ENCODE measurements around the gene FAM171A1. TPM values are rescaled to one million over a fixed set of nuclear protein-coding genes. Genes with fewer than 3 reads are reported as not detected.

FAM171A1 gene
- total RNA-seq, 2 donors from 2014 or later: 16.3 to 24.2 TPM

DNA sequence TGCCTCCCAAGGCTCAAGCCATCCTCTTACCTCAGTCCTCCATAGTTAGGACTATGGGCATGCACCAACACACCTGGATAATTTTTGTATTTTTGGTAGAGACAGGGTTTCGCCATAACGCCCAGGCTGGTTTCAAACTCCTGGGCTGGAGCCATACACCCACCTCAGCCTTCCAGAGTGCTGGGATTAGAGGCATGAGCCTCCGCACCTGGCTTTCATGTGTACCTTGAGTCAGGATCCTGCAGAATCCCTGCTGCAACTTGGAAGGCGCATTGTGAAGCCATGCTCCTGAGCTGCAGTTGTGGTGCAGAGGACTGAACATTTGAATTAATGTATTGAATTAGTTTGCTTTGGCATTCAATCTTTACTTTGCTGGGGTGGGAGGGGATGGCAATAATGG, 173.2 kb downstream of the FAM171A1 start:
- Histone ChIP-seq H3K27me3 (replicated peaks; ENCODE audit: insufficient read depth) (no peaks in the 10 kb centered on the region), H3K27ac (no peak overlapping the region), H3K9me3 (no peaks in the 10 kb centered on the region), H3K4me1 (replicated peaks) (no peaks in the 10 kb centered on the region), H3K36me3 (no peaks in the 10 kb centered on the region), H3K4me3 (no peak overlapping the region)
- WGBS: 96% methylated on average over 4 of the region's 4 CpGs
- intact Hi-C loops (cut with DNase I): no loop called here
- DNase-seq (ENCODE audit: low spot score): no peak
- TF ChIP-seq, protein P1, sequence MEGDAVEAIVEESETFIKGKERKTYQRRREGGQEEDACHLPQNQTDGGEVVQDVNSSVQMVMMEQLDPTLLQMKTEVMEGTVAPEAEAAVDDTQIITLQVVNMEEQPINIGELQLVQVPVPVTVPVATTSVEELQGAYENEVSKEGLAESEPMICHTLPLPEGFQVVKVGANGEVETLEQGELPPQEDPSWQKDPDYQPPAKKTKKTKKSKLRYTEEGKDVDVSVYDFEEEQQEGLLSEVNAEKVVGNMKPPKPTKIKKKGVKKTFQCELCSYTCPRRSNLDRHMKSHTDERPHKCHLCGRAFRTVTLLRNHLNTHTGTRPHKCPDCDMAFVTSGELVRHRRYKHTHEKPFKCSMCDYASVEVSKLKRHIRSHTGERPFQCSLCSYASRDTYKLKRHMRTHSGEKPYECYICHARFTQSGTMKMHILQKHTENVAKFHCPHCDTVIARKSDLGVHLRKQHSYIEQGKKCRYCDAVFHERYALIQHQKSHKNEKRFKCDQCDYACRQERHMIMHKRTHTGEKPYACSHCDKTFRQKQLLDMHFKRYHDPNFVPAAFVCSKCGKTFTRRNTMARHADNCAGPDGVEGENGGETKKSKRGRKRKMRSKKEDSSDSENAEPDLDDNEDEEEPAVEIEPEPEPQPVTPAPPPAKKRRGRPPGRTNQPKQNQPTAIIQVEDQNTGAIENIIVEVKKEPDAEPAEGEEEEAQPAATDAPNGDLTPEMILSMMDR (IDR thresholded peaks at IDR 0.05): no peak
- TF ChIP-seq POLR2A (IDR thresholded peaks at IDR 0.05): no peak
- no peak for TF ChIP-seq POLR2AphosphoS5 (IDR thresholded peaks at IDR 0.05)

DNA sequence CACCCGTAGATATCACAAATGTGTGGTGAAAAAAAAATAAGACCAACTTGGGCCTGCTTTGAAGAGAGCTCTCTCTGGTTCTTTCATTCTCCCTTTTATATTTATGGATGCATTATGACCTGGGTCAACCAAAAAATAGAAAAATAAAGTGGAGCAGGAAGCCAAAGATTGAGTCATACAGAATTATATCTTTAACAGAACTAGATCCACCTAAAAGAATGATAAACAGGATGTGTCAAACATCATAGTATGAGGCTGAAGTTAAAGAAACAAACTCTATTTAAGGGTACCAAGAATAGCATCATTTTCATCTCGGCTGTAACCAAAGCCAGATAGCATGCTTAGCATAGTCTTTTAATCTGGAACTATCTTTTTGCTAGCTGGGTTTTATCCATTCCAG, 173.8 kb downstream of the FAM171A1 start:
- no peak overlapping the region for H3K4me3 ChIP-seq
- intact Hi-C loops (cut with DNase I): no loop called here
- H3K27ac ChIP-seq: no peak overlapping the region
- WGBS: 82% methylated on average over 2 of the region's 2 CpGs
- no peaks in the 10 kb centered on the region for H3K27me3 ChIP-seq (replicated peaks; ENCODE audit: insufficient read depth)
- no peaks in the 10 kb centered on the region for H3K4me1 ChIP-seq (replicated peaks)
- no peaks in the 10 kb centered on the region for H3K36me3 ChIP-seq
- no peak for DNase-seq (ENCODE audit: low spot score)
- no peaks in the 10 kb centered on the region for H3K9me3 ChIP-seq
- TF ChIP-seq POLR2AphosphoS5 (IDR thresholded peaks at IDR 0.05): no peak
- no peak for TF ChIP-seq POLR2A (IDR thresholded peaks at IDR 0.05)
- TF ChIP-seq, protein P1 (IDR thresholded peaks at IDR 0.05): no peak

DNA sequence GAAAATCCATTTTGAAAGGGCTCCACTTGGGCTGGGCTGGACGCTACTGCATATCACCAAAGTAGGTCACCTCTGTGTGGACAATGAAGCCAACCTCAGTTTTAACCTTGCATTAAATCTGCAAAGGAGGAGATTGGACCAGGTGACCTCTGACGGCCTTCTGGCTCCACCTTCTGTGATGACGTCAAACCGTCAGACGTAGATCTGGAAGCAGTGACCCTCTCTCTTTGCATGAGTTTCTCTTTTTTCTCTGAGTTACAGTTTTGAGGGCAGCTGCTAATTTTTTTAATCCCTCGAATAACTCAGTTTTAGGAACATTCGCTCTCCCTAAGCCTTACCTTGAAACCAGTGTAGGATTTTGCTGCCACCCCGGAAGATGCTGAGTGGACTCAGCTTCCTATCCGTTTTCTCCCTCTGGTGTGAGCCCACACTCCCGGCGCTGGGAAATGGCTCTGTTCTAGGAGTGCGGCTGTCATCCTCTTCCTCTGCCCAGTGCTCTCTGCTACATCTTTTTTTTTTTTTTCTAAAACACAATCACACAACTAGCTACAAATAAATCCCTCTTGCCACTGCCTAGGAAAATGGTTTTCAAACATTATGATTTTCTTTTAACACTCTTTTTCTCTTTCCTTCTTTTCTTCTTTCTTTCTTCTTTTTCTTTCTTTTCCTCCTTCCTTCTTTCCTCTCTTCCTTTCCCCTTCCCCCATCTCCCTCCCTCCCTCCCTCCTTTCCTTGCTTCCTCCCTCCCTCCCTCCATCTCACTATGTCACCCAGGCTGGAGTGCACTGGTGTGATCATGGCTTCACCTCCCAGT, 174.9 kb downstream of the FAM171A1 start:
- H3K27me3 ChIP-seq (replicated peaks; ENCODE audit: insufficient read depth): no peaks in the 10 kb centered on the region
- no peaks in the 10 kb centered on the region for H3K36me3 ChIP-seq
- 80% methylated on average over 12 of the region's 12 CpGs for WGBS
- no peak for DNase-seq (ENCODE audit: low spot score)
- no peaks in the 10 kb centered on the region for H3K4me1 ChIP-seq (replicated peaks)
- no peak overlapping the region for H3K4me3 ChIP-seq
- no peak for TF ChIP-seq POLR2AphosphoS5 (IDR thresholded peaks at IDR 0.05)
- TF ChIP-seq, protein P1 (IDR thresholded peaks at IDR 0.05): no peak
- TF ChIP-seq POLR2A (IDR thresholded peaks at IDR 0.05): no peak
- no peak overlapping the region for H3K27ac ChIP-seq
- no peaks in the 10 kb centered on the region for H3K9me3 ChIP-seq
- intact Hi-C loops (cut with DNase I): no loop called here

DNA sequence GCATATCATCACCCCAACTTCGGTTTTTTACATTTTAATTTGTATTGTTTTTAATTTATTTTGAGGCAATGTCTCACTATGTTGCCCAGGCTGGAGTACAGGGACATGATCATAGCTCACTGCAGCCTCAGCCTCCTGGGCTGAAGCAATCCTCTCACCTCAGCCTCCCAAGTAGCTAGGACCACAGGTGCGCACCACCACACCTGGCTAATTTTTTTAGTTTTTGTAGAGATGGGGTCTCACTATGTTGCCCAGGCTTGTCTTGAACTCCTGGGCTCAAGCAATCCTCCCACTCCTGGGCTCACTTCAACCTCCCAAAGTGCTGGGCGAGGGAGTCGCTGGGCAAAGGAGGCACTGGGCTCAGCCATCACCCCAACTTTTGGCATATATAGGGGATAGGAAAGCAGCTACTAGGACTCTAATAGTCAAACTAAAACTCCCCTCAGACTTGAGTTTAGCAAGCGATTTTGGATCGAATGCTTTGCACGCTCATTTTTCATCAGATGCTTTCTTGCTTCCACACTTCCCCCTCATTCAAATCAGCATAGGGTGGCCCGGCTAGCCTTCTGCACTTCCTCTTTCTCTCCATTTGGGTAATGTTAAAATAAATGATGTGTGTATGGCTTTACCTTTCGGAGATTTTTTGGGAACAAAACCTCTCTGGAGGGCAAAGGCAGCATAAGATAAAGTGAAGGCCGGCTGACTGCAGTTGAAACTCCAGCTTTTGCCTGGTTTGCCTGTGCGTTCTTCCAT, 181.8 kb downstream of the FAM171A1 start:
- TF ChIP-seq POLR2AphosphoS5 (IDR thresholded peaks at IDR 0.05) (no peak), POLR2A (IDR thresholded peaks at IDR 0.05) (no peak)
- TF ChIP-seq, protein P1 (IDR thresholded peaks at IDR 0.05): no peak
- no peaks in the 10 kb centered on the region for H3K9me3 ChIP-seq
- H3K4me1 ChIP-seq (replicated peaks): no peaks in the 10 kb centered on the region
- no peak overlapping the region for H3K27ac ChIP-seq
- WGBS: 92% methylated on average over 11 of the region's 11 CpGs
- H3K27me3 ChIP-seq (replicated peaks; ENCODE audit: insufficient read depth): no peaks in the 10 kb centered on the region
- no peak for DNase-seq (ENCODE audit: low spot score)
- no peaks in the 10 kb centered on the region for H3K36me3 ChIP-seq
- intact Hi-C loops (cut with DNase I): no loop called here
- H3K4me3 ChIP-seq: no peak overlapping the region

Data from prostate gland (tissue), 2 donors.